ENCODE measurements around the gene SAMD7. TPM values are rescaled to one million over a fixed set of nuclear protein-coding genes. Genes with fewer than 3 reads are reported as not detected.

SAMD7 gene
- not detected in 2 replicates for total RNA-seq

DNA sequence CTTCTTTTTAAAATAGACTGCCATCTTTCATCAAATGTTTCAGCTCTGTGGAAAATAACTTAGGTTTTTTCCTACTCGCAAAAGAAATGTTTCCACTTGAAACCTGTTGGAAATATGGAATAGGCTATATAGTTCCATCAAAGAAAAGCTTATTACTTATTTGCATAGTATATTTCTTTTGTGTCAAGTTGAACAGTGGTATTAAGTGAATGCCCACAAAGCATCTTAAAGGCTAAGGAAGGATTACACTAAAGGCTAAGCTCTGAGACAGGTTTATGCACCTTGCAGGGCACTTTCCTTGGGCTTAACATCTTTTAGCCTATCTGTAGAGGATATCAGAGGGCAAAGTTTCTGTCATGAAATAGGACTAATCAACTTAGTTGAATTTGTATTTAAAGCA is at the start of gene SAMD7:
Gene SAMD7 (plus strand): TSS at position 301 of the 400 bp plus-strand sequence. CDS start 7,927 bp downstream, outside the sequence.

DNA sequence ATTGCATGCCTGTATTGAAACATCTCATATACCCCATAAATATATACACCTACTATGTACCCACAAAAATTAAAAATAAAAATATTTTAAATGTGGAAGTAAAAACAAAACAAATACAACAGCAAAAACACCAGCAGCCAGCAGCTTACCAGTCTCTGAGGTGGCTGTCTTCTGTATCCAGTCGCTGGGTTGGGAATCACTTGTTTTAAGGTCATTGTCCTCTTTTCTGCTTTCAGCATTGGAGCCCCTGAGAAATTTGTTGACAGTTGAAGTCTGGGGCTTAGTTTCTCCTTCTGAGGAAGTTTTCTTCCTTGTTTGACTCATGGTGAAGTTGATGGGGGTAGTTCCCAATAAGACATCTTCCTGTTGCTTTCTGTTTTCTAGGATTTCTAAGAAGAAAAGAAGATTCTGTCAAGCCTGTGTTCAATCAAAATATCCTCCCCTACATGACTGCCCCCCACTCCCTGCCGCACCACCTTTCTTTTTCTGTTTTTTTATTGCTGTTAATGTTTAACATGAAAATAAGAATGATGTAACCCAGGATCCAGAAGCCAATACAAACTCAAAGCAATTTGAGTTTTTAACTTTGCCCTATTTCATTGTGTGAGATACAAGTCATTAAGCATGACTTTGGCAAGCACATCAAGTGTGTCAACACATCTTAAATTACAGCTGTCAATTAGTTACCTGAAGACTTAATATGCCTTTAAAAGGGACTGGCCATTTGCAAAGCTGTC is 41.7 kb upstream of the SAMD7 start, which contains the start of gene LRRC31:
Gene LRRC31 (minus strand): TSS at position 452 of the 737 bp plus-strand sequence. CDS start 128 bp downstream, at position 324.

DNA sequence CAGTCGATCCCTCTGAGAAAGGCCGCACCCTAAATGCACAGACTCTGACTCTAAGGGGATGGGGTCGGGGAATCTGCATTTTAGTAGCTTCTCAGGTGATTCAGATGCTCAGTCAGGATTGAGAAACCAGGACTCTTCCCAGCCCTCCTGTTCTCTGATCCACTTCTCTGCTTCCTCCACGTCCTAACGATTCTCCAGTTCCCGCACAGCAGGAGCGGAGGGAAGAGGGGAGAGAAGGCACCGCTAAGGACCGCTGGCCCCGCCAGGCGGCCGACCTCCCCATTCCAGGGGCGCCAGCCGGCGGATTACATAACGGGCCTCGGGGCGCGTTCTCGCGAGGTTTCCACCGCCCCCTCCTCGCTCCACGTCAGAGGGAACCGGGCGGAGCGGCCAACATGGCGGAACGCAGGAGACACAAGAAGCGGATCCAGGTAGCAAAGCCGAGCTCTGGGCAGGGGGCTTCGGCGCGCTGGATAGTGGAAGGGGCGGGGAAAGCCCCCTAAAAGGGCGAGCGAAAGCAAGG is 55.1 kb downstream of the SAMD7 start, which contains the start of gene SEC62:
Gene SEC62 (plus strand): TSS at position 380 of the 523 bp plus-strand sequence. CDS start 16 bp downstream, at position 396.

Other genes with a start within 250 kb of the SAMD7 start
- gene MECOM, start 247.9 kb upstream of the SAMD7 start, total RNA-seq, result 1.3 and 2.1 TPM in 2 replicates
- 329 and 384 TPM in 2 replicates for gene TERC, start 146.5 kb upstream of the SAMD7 start, total RNA-seq
- 1.9 and 4.4 TPM in 2 replicates for gene ACTRT3, start 142.0 kb upstream of the SAMD7 start, total RNA-seq
- 11.4 and 13.1 TPM in 2 replicates for gene MYNN, start 138.2 kb upstream of the SAMD7 start, total RNA-seq
- not detected in 2 replicates for gene LRRIQ4, start 98.7 kb upstream of the SAMD7 start, total RNA-seq
- 2.3 and 10.3 TPM in 2 replicates for gene LRRC34, start 98.7 kb upstream of the SAMD7 start, total RNA-seq
- gene LRRC31, start 41.6 kb upstream of the SAMD7 start, total RNA-seq, result not detected in 2 replicates
- gene SEC62, start 55.2 kb downstream of the SAMD7 start, total RNA-seq, result 16.3 and 21.4 TPM in 2 replicates
- 0.23 and 1.0 TPM in 2 replicates for gene GPR160, start 126.4 kb downstream of the SAMD7 start, total RNA-seq